22Rv1 (cell line): Measurements from ENCODE around the gene EYA2.

Source experiments
- CTCF ChIP-seq: fragments of 450-650 bp; IDR thresholded peaks from 2 replicates; pipeline ENCODE4 v1.5.1; 2017; ENCODE audit warnings: mild to moderate bottlenecking
- ZFX ChIP-seq: fragments of 450-650 bp; IDR thresholded peaks from 2 replicates; pipeline ENCODE4 v1.6.1; 2017; ENCODE audit warnings: antibody characterized with exemption, borderline replicate concordance

- TF ChIP-seq CTCF (no peak), ZFX (no peak)
Observed at GRCh38 chr20:47029845-47030244, 135.2 kb downstream of the EYA2 start.
